HL-60 (cell line): ENCODE measurements around the gene RTL10.

Experiments used
- DNase-seq, 2 experiments: peaks; one replicate each; pipeline ENCODE4 v3.0.0-alpha.2; 2010 to 2020; ENCODE audit warnings: low read depth in 1 of 2, low spot score in 1 of 2
- H3K27ac ChIP-seq: fragments of 250-450 bp; sonication (Bioruptor Pico); replicated peaks from 2 replicates; pipeline ENCODE4 v1.5.1; 2020; ENCODE audit warnings: mild to moderate bottlenecking, moderate library complexity
- H3K27me3 ChIP-seq: fragments of 250-450 bp; sonication (Bioruptor Pico); 2 replicates; pipeline ENCODE4 v1.5.1; 2021; ENCODE audit warnings: mild to moderate bottlenecking, moderate library complexity; ENCODE audit not compliant: insufficient read depth, poor library complexity, severe bottlenecking
- H3K4me3 ChIP-seq: replicated peaks from 2 replicates; pipeline ENCODE4 v1.5.1; 2011; ENCODE audit warnings: mild to moderate bottlenecking, control low read depth, low read length; ENCODE audit not compliant: insufficient read depth
- GABPA ChIP-seq: IDR thresholded peaks from 2 replicates; pipeline ENCODE4 v1.6.1; 2012; ENCODE audit warnings: low read depth
- POLR2AphosphoS5 ChIP-seq: IDR thresholded peaks from 2 replicates; pipeline ENCODE4 v1.6.1; 2012; ENCODE audit warnings: low read depth
- SPI1 ChIP-seq: IDR thresholded peaks from 2 replicates; pipeline ENCODE4 v1.6.1; 2012; ENCODE audit warnings: low read depth, mild to moderate bottlenecking, borderline replicate concordance
- TF ChIP-seq, protein P1 (sequence below): IDR thresholded peaks from one replicate; pipeline ENCODE4 v1.5.1; 2011; ENCODE audit warnings: low read length, control low read depth, inconsistent platforms; ENCODE audit not compliant: insufficient read depth
- TF ChIP-seq, protein P2 (sequence below): IDR thresholded peaks from 2 replicates; pipeline ENCODE4 v1.6.1; 2012; ENCODE audit warnings: low read depth; ENCODE audit not compliant: insufficient replicate concordance

RTL10 gene

DNA sequence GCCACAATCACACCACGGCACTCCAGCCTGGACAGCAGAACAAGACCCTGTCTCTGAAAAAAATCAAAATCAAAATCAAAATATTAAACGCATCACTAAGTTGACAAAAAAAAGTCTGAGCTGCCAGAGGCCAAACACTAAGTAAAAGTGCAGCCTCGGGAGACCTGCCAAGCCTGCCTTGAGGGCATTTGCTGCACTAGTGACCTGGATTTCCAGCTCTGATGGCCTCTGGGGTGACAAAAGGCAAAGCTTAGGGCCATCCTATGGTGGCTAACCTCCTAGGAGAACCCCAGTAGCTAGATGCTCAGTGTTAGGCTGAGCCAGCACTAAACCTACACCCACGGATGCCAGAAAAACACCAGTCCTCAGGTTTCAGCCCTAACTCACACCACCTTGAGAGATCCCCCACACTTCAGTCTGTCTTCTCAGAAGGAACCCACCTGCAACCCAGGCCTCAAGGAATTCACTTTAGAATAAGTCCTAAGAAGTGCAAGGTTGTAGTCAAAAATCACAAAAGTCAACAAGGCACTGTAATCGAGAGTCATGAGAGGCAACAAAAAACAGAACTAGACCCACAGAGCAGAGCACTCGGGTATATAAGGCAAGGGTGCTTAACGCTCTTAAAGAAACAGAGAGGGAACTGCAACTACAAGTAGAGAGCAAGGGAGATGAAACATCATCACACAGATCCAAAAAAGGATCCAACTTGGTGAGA lies 28.6 kb downstream of the RTL10 start:
- TF ChIP-seq SPI1: no peak
- TF ChIP-seq POLR2AphosphoS5: no peak
- TF ChIP-seq GABPA: no peak
- TF ChIP-seq, protein P1, sequence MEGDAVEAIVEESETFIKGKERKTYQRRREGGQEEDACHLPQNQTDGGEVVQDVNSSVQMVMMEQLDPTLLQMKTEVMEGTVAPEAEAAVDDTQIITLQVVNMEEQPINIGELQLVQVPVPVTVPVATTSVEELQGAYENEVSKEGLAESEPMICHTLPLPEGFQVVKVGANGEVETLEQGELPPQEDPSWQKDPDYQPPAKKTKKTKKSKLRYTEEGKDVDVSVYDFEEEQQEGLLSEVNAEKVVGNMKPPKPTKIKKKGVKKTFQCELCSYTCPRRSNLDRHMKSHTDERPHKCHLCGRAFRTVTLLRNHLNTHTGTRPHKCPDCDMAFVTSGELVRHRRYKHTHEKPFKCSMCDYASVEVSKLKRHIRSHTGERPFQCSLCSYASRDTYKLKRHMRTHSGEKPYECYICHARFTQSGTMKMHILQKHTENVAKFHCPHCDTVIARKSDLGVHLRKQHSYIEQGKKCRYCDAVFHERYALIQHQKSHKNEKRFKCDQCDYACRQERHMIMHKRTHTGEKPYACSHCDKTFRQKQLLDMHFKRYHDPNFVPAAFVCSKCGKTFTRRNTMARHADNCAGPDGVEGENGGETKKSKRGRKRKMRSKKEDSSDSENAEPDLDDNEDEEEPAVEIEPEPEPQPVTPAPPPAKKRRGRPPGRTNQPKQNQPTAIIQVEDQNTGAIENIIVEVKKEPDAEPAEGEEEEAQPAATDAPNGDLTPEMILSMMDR: no peak
- TF ChIP-seq, protein P2, sequence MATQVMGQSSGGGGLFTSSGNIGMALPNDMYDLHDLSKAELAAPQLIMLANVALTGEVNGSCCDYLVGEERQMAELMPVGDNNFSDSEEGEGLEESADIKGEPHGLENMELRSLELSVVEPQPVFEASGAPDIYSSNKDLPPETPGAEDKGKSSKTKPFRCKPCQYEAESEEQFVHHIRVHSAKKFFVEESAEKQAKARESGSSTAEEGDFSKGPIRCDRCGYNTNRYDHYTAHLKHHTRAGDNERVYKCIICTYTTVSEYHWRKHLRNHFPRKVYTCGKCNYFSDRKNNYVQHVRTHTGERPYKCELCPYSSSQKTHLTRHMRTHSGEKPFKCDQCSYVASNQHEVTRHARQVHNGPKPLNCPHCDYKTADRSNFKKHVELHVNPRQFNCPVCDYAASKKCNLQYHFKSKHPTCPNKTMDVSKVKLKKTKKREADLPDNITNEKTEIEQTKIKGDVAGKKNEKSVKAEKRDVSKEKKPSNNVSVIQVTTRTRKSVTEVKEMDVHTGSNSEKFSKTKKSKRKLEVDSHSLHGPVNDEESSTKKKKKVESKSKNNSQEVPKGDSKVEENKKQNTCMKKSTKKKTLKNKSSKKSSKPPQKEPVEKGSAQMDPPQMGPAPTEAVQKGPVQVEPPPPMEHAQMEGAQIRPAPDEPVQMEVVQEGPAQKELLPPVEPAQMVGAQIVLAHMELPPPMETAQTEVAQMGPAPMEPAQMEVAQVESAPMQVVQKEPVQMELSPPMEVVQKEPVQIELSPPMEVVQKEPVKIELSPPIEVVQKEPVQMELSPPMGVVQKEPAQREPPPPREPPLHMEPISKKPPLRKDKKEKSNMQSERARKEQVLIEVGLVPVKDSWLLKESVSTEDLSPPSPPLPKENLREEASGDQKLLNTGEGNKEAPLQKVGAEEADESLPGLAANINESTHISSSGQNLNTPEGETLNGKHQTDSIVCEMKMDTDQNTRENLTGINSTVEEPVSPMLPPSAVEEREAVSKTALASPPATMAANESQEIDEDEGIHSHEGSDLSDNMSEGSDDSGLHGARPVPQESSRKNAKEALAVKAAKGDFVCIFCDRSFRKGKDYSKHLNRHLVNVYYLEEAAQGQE: no peak
- Histone ChIP-seq H3K4me3 (no peak overlapping the region), H3K27me3 (no peaks in the 10 kb centered on the region), H3K27ac (no peak overlapping the region)
- DNase-seq: no peak

DNA sequence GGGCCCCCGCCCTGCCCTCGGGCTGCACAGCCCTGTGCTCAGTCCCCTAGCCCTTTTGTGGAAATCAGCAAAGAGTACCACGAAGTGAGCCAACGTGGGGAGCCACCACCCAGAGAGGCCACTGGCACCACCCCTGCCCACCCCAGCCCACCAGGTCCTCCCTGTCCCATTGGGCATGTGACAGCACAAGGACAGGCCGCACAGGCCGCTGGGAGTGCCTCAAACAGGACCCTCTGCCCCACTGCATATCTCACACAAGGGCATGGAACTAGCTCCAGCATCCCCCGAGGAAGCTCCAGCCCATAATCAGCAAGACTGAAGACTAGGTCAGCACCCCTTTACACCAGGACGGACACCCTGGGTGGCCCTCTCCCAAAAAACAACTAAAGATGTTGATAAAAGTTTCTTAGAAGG lies 29.7 kb downstream of the RTL10 start:
- H3K4me3 ChIP-seq: no peak overlapping the region
- peak overlapping the region; percentile 30 for H3K27ac ChIP-seq
- no peaks in the 10 kb centered on the region for H3K27me3 ChIP-seq
- DNase-seq: no peak
- TF ChIP-seq GABPA: no peak
- TF ChIP-seq, protein P2: no peak
- TF ChIP-seq, protein P1: no peak

DNA sequence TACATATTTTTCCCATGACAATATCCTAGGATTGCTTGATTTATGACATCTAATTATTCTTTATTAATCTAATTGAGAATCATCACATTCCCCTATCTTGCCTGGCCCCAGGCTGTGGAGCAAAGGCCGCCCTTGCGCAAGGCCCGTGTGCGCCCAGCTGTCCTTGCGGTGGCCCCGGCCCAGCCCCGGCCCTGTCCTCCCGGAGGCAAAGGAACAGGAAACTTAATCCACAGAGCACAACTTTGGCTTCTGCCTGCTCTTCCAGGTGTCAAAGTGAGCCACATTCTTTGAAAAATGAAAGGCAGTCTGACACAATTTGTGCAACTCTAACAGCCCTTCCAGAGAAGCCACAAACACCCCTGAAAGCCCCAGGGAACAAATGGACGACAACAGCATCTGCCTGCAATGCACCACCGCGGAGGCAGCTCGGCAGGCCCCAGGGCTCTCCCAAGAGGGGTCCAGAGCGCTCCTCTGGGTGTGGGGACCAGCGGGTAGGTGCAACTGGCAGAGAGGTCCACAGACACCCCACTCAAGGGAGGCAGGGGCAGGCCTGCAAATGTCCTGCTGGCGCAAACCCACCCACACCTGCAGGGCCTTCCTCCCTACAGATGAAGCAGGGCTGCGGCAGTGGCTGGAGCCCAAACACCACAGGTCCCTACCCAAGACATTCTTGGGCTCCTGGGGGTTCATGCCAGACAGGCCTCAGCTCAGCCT lies 30.3 kb downstream of the RTL10 start:
- peak; percentile 53 to 55 for DNase-seq
- no peak overlapping the region for H3K4me3 ChIP-seq
- H3K27me3 ChIP-seq: no peaks in the 10 kb centered on the region
- peak overlapping the region; percentile 30 for H3K27ac ChIP-seq
- peak; percentile 54; the same call in 1 of the 2 replicates for TF ChIP-seq POLR2AphosphoS5
- TF ChIP-seq, protein P1: no peak
